GM19193 (cell line): ENCODE measurements around the gene ZNF593.

Source experiments
- POLR2A ChIP-seq: IDR thresholded peaks from 4 replicates; pipeline ENCODE4 v1.6.1; 2011; ENCODE audit not compliant: insufficient read depth, insufficient read length; ENCODE audit errors: extremely low read depth

The ZNF593 gene

GRCh38 chr1:26200413-26200812, 30.7 kb downstream of the ZNF593 start:
- no peak for TF ChIP-seq POLR2A

- no peak for TF ChIP-seq POLR2A
Observed at GRCh38 chr1:26203642-26204318, 34.1 kb downstream of the ZNF593 start.

GRCh38 chr1:26210147-26210870, 40.6 kb downstream of the ZNF593 start:
- TF ChIP-seq POLR2A = no peak

GRCh38 chr1:26212726-26213125, 43.0 kb downstream of the ZNF593 start:
- no peak for TF ChIP-seq POLR2A

GRCh38 chr1:26213335-26213905, 43.7 kb downstream of the ZNF593 start:
- TF ChIP-seq POLR2A = no peak

GRCh38 chr1:26215246-26215645, 45.5 kb downstream of the ZNF593 start:
- no peak for TF ChIP-seq POLR2A

GRCh38 chr1:26218906-26219494, 49.3 kb downstream of the ZNF593 start:
- TF ChIP-seq POLR2A = no peak
